ELR (cell line): Measurements from ENCODE around the gene IGFN1.

ENCODE experiments used
- DNase-seq: peaks from one replicate; pipeline ENCODE4 v3.0.0-alpha.2; 2015; ENCODE audit warnings: low read depth

IGFN1 gene

GRCh38 chr1:201163707-201164106 lies 26.9 kb upstream of the IGFN1 start:
- no peak for DNase-seq

- DNase-seq = no peak
These were observed 26.0 kb upstream of the IGFN1 start for GRCh38 chr1:201164645-201165044.

GRCh38 chr1:201167041-201167991 lies 23.3 kb upstream of the IGFN1 start:
- no peak for DNase-seq

GRCh38 chr1:201169203-201169602 lies 21.4 kb upstream of the IGFN1 start:
- no peak for DNase-seq

DNA sequence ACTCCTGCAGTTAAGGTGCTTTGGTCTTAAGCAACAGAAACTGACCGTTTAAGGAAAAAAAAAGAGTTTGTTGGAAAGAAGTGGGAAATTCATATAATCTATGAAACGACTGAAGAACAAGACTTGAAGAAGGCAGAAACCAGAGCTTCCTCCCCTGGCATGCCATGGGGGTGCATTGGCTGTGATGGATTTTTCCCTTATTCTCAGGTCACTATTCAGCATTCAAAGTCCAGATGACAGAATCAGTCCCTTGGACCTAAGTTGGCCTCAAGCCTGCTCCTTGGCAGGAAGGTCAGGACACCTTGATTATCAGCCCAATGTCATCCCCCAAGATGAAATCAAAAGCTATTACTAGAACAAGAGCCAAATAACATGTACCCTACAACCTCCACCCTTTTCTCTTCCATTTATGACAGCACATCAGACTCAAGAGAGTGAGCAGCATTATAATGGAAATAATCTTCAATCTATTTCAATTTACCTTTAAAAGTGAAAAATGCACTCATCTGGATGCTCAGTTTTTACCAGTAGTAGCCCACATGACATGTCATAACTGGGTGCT lies 20.6 kb upstream of the IGFN1 start:
- no peak for DNase-seq

GRCh38 chr1:201170533-201171062 lies 20.0 kb upstream of the IGFN1 start:
- DNase-seq = peak; percentile 93

- DNase-seq = peak; percentile 50
These were observed 19.3 kb upstream of the IGFN1 start for GRCh38 chr1:201171063-201172036.

- DNase-seq = no peak
These were observed 18.3 kb upstream of the IGFN1 start for GRCh38 chr1:201172326-201172725.

DNA sequence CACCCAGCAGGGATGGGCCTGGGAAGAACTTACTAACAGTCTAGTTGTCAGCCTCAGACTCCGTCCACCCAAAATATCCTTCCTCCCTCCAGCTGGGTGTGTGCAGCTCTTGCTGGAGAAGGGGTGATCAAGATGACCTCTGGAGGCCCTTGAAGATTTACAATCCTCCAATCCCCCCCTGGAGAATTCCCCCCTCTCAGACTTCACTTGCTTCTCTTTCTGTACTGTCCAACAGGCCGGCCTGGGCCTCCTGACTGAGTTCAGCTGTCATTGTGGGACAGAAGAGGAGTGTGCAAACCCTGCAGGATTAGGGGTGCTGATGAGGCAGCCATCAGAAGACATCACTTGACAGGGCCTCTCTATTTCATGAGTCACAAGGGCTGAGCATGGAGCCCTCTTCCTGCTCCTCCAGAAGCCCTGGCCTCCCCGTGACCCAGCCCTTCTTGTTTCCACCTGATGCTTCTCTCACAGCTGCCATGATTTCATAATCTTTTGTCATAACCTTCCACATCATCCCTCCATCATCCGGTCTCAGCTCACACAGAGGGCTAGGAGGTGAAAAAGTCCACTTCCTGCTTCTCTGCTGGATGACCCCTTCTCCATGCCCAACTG lies 17.5 kb upstream of the IGFN1 start:
- peak; percentile 77 for DNase-seq

GRCh38 chr1:201173736-201174135 lies 16.9 kb upstream of the IGFN1 start:
- DNase-seq = no peak

DNA sequence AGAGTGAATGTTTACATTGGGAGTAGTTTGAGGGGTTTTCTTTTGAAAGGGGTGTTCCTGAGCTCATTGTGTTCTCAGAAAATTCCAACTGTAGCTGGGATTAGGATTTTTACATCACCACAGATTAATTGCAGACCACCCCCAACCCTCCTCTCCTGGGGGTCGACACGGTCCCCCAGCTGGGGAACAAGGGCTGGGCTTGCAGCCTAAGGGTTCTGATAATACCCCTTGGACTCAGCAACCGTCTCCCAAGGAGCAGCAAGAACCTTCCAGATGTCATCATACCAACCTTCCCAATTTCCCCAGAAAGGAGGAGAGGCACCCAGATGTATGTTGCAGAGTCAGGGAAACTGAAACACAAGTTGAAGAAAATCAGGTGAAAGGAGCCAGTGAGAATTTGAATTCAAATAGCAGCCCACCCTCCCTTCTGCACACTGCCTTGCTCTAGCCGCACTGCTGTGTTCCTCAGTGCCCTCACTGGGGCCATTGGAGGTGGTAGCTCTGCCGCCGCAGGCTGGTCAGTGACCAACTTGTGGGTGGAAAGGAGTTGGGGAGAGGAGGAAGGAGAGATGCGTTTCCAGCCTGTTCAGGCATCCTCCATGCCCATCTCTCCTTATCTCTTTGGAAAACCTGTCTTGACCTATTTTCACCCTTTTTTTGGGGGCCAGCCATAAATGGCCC lies 14.7 kb upstream of the IGFN1 start:
- DNase-seq = no peak

DNA sequence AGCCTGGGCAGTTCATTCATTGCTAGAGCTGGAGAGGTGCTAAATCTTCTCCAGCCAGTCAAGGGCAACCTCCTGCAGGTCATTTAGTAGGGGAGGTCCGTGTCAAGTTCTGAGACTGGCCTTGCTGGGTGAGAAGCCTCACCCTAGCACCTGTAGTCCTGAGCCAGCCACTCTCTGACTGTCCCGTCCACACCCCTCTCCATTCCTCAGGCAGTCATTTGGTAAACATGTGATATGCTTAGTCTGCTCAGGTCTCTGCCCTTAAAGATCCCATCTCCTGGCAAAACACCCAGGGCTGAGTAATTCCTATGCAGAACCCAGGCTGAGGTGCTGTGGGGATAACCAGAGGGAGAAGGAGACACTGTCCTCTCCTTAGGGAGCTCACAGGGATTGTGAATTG lies 13.7 kb upstream of the IGFN1 start:
- DNase-seq = peak; percentile 37

- DNase-seq = no peak
These were observed 11.9 kb upstream of the IGFN1 start for GRCh38 chr1:201178718-201179117.

- DNase-seq = no peak
These were observed 10.5 kb upstream of the IGFN1 start for GRCh38 chr1:201180141-201180540.

GRCh38 chr1:201180901-201181300 lies 9.7 kb upstream of the IGFN1 start:
- DNase-seq = no peak

DNA sequence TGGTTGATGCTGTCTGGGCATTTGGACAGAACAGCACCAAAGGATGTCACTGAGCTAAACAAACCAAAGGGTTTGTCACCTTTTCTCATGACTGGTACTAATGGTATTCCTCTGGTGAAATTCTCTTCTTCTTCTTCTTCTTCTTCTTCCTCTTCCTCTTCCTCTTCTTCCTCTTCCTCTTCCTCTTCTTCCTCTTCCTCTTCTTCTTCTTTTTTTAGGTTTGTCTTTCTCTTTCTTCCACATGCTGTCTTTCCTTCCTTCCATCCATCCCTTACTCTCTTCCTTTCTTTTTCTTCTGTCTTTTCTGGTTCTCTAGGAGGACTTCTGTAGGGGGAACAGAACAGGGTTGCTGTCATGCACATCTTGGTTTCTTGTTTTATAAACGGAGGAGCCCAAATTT lies 9.3 kb upstream of the IGFN1 start:
- no peak for DNase-seq

GRCh38 chr1:201181726-201182125 lies 8.9 kb upstream of the IGFN1 start:
- no peak for DNase-seq

DNA sequence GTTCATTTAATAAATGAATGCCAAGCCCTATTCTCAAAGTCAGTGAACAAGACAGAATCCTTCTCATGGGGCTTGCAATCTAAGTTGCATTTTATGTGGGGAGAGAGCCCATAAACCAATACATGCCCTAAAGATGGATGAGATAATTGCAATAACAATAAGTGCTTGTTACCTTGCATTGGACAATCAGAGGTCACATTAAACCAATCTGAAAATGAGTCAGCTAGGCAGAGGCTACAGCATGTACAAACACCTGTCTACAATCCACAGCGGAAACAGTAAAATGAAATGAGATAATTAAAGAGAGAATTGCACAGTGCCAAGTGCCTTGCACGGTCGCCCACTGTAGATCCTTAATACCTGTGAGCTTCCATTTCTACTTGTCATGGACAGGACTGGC lies 7.4 kb upstream of the IGFN1 start:
- no peak for DNase-seq

DNA sequence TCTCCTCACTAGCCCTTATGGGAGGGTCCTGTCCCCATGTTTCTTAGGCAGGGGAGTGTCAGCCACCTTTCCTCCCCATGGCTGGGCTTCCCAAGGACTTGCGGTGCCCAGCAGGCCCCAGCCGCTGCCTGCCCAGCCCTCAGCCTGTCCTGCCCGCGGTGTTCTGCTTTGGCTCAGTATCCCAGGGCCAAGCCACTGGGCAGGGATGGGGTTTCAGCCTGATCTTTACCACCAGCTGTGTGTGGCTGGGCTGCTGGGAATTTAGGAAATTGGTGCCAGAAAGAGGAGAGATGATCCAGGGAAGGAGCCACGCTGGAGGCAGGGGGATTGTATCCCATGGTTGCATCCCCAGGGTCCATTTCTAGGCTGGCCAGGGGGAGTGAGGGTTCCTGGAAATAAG lies 6.9 kb upstream of the IGFN1 start:
- DNase-seq = no peak

DNA sequence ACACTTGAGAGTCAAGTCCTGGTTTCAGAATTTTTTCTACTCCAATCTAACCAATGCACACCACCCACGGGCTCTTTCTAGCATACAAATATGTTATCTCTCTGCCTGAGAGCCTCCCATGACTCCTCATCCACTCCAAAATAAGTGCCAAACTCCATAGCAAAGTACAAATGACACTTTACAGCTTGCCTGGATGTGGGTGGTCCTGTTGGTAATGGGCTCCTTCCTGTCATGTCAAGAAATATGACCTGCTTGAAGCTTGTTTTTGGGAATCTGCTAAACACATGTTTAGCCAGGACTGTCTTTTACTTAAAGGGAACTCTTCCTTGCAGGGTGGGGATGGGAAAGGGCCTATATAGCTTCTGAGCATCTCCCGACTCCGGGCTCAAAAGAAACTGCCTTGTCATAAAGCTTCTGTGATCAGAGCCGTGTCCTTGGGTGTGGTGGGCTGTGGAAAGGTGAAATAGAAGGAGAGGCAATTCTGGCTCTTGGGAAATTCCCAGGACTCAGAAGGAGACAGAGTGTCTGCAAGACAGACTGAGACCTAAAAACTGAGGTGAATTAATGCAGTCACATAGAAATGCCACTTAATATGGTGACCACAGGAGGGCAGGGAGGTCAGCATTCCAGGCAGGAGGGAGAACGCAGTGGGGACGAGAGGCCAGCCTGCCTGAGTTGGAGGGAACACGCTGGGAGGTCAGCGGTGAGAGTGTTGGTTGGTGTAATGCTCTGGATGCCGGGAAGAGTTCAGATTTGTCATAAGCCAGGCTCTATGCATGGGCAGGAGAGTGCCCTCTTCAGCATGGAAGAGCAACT lies 6.1 kb upstream of the IGFN1 start:
- DNase-seq = peak; percentile 90
